Ovary (tissue), 9 donors: ENCODE data around the gene CRACDL. TPM values are rescaled to one million over a fixed set of nuclear protein-coding genes. Genes with fewer than 3 reads are reported as not detected.

Experiments
- DNase-seq, 5 donors: peaks; one replicate each; pipeline ENCODE4 v3.0.0-alpha.2; 2019 to 2020
- H3K27ac ChIP-seq, 2 donors: fragments of 200-600 bp; one replicate each; pipeline versions ENCODE4 v1.5.1 to v1.8.0; 2019 to 2022
- H3K27me3 ChIP-seq: fragments of 200-600 bp; one replicate; pipeline ENCODE4 v1.8.0; 2022
- H3K36me3 ChIP-seq: fragments of 200-600 bp; sonication (generic); one replicate; pipeline ENCODE4 v1.5.1; 2019
- H3K4me1 ChIP-seq: one replicate; pipeline ENCODE4 v1.8.1; 2013; ENCODE audit warnings: mild to moderate bottlenecking, moderate library complexity; ENCODE audit not compliant: insufficient read depth
- H3K4me3 ChIP-seq: fragments of 200-600 bp; sonication (generic); one replicate; pipeline ENCODE4 v1.5.1; 2017
- H3K9me3 ChIP-seq, 2 donors: fragments of 200-600 bp in 1 of 2; sonication (generic) in 1 of 2; one replicate each; pipeline versions ENCODE4 v1.5.1 to v1.8.1; 2013 to 2019; ENCODE audit warnings: mild to moderate bottlenecking in 1 of 2, moderate library complexity in 1 of 2
- CTCF ChIP-seq, 3 donors: fragments of 450-650 bp in 2 of 3; fragments of 200-600 bp in 1 of 3; IDR thresholded peaks; one replicate each; pipeline versions ENCODE4 v1.5.1 to v1.8.0; 2016 to 2022; ENCODE audit warnings: antibody characterized with exemption in 3 of 3, mild to moderate bottlenecking in 1 of 3
- EP300 ChIP-seq: sonication (generic); formaldehyde crosslinking; IDR thresholded peaks from one replicate; pipeline ENCODE4 v1.6.1; 2017; ENCODE audit warnings: antibody characterized with exemption
- POLR2A ChIP-seq: fragments of 450-650 bp; IDR thresholded peaks from one replicate; pipeline ENCODE4 v1.6.1; 2017; ENCODE audit warnings: antibody characterized with exemption, mild to moderate bottlenecking, moderate library complexity
- WGBS, 3 donors: extraction: QIAGEN DNeasy Blood & Tissue Kit in 1 of 3; methylation state at CpG; one replicate each; pipeline versions ENCODE4 v1.1.5 to v1.1.7; 2013 to 2017; 5-methylcytosine and 5-hydroxymethylcytosine counted together
- intact Hi-C, 4 donors: fragments of 100-400 bp; cut with DNase I; formaldehyde crosslinking; loops; one replicate each; pipeline versions ENCODE4 v1.11.0 to v1.15.1; 2022 to 2023
- polyA plus RNA-seq, 2 donors: library from polyadenylated mRNA; stranded (reverse); fragments of 200-250 nt in 1 of 2; fragments of 350-450 nt in 1 of 2; fragmentation: Illumina TruSeq in 1 of 2; extraction: RNeasy Lipid Tissue Mini Kit (QIAGEN cat#74804) in 1 of 2; gene quantifications; one replicate each; pipeline ENCODE4 v1.2.3, GENCODE V29; 2013 to 2014
- total RNA-seq, 7 donors: library from RNA; depleted of rRNA in 2 of 7; stranded (reverse); fragments of >200 nt in 2 of 7; fragmentation: NEBNext Ultra II Directional in 3 of 7; extraction: Animal tissue kit (Norgen Biotek cat#: 25700) in 3 of 7; gene quantifications; one replicate each; pipeline versions ENCODE4 v1.1.0 to v1.2.4, GENCODE V29; 2016 to 2023
- donor health status: DM: no; HTN: no; CAD: no; lungs with moderate emphysema.
- donor health status: DM: no; HTN: no; CAD: no.
- donor health status: Bipolar disorder and iron deficiency.
- donor health status: DM: yes; HTN: yes; CAD: no.
- donor health status: DM: no; HTN: no; CAD: no.
- donor health status: DM: yes; HTN: yes; CAD: no.

Gene CRACDL
- total and polyA plus RNA-seq, 9 donors, result 1.2 to 22.4 (median 2.7) TPM

GRCh38 chr2:98924038-98924830, 11.8 kb downstream of the CRACDL start:
- no peaks in the 10 kb centered on the region for H3K4me1 ChIP-seq
- no peaks in the 10 kb centered on the region for H3K36me3 ChIP-seq
- no peak for DNase-seq
- H3K27me3 ChIP-seq, result no peaks in the 10 kb centered on the region
- intact Hi-C loops, result no loop called here
- H3K4me3 ChIP-seq, result no peak overlapping the region
- TF ChIP-seq CTCF (IDR thresholded peaks at IDR 0.05) (no peak), POLR2A (no peak), EP300 (no peak)
- no peak overlapping the region for H3K27ac ChIP-seq
- 79 to 93% (median 89%) methylated on average over 4 of the region's 4 CpGs for WGBS, 3 donors
- no peaks in the 10 kb centered on the region for H3K9me3 ChIP-seq

GRCh38 chr2:98923244-98923940, 12.6 kb downstream of the CRACDL start:
- no peaks in the 10 kb centered on the region for H3K27me3 ChIP-seq
- H3K27ac ChIP-seq, result no peak overlapping the region
- TF ChIP-seq POLR2A, result no peak
- TF ChIP-seq EP300, result no peak
- no peak for TF ChIP-seq CTCF (IDR thresholded peaks at IDR 0.05)
- no peaks in the 10 kb centered on the region for H3K36me3 ChIP-seq
- intact Hi-C loops, result no loop called here
- H3K4me1 ChIP-seq, result no peaks in the 10 kb centered on the region
- no peaks in the 10 kb centered on the region for H3K9me3 ChIP-seq
- H3K4me3 ChIP-seq, result no peak overlapping the region
- 79 to 91% (median 84%) methylated on average over 1 of the region's 1 CpG for WGBS, 3 donors
- no peak for DNase-seq

GRCh38 chr2:98921062-98921461, 15.0 kb downstream of the CRACDL start:
- Histone ChIP-seq H3K4me3 (no peak overlapping the region), H3K9me3 (no peaks in the 10 kb centered on the region), H3K27me3 (no peaks in the 10 kb centered on the region), H3K36me3 (no peaks in the 10 kb centered on the region), H3K4me1 (no peaks in the 10 kb centered on the region), H3K27ac (no peak overlapping the region)
- TF ChIP-seq POLR2A (no peak), CTCF (IDR thresholded peaks at IDR 0.05) (no peak), EP300 (no peak)
- intact Hi-C loops, result no loop called here
- no peak for DNase-seq
- WGBS, 3 donors, result 84 to 100% (median 88%) methylated on average over 9 of the region's 9 CpGs

- TF ChIP-seq EP300, result no peak
- TF ChIP-seq POLR2A, result no peak
- no peak for TF ChIP-seq CTCF (IDR thresholded peaks at IDR 0.05)
Measured at GRCh38 chr2:98917031-98917471, 19.0 kb downstream of the CRACDL start.

More at GRCh38 chr2:98917031-98917471, 19.0 kb downstream of the CRACDL start:
- Histone ChIP-seq H3K27ac (no peak overlapping the region), H3K27me3 (no peaks in the 10 kb centered on the region), H3K36me3 (no peaks in the 10 kb centered on the region), H3K4me1 (peaks cover 3% of the 10 kb centered on the region), H3K4me3 (no peak overlapping the region), H3K9me3 (no peaks in the 10 kb centered on the region)
- no peak for DNase-seq
- WGBS, 3 donors, result 7 to 13% (median 13%) methylated on average over 4 of the region's 4 CpGs
- intact Hi-C loops, result no loop called here
